Measurements from ENCODE around the gene KNDC1. TPM values are rescaled to one million over a fixed set of nuclear protein-coding genes. Genes with fewer than 3 reads are reported as not detected.

The KNDC1 gene
- total and polyA plus RNA-seq, 2 of the 13 experiments (the other 11 are each of a cell fraction or from before 2014, with no cell fraction given): 0.69 TPM; not detected in 1

DNA sequence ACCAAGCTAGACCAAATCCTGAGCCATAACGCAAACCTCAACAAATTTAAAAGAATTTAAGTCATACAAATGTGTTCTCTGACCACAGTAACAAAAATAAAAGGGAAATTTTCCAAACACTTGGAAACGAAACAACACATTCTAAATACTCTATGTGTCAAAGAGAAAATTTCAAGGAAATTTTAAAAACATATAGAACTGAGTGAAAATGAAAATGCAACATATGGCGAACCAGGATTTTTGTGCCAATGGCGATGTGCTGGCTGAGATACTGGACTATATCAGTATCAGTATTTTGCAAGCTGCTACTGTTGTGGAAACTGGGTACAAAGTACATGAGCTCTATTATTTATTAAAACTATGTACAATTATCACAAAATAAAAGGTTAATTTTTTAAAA lies 34.1 kb downstream of the KNDC1 start:
- DNase-seq (ENCODE audit: low spot score) (no peak), FAIRE-seq (no peak), ATAC-seq (no peak)
- Histone ChIP-seq H3K4me2 (ENCODE audit: low read depth, low read length) (no peak overlapping the region), H2AFZ (ENCODE audit: low read length) (no peak overlapping the region), H3K27ac (ENCODE audit: extremely low read length, insufficient read depth, low read length) (no peak overlapping the region), H3K9ac (ENCODE audit: insufficient read depth, low read depth, low read length) (no peak overlapping the region), H3K27me3 (ENCODE audit: control insufficient read depth in 1 of 2, insufficient read depth in 2 of 2, low read length in 2 of 2) (peaks cover 17 to 62% of the 10 kb centered on the region in 2 experiments; a peak in 4 of 5 replicates), H3K4me3 (replicated peaks in 1 of 3; ENCODE audit: insufficient read depth in 1 of 3, low read depth in 2 of 3, low read length in 3 of 3) (no peak overlapping the region), H3K4me1 (ENCODE audit: insufficient read depth, low read length) (no peaks in the 10 kb centered on the region), H3K79me2 (ENCODE audit: insufficient read depth, low read length) (no peaks in the 10 kb centered on the region), H4K20me1 (ENCODE audit: insufficient read depth, low read length) (no peaks in the 10 kb centered on the region), H3K9me3 (ENCODE audit: low read length) (no peaks in the 10 kb centered on the region), H3K36me3 (replicated peaks in 1 of 2; ENCODE audit: control insufficient read depth in 1 of 2, insufficient read depth in 2 of 2, low read length in 2 of 2) (no peaks in the 10 kb centered on the region)
- BruUV-seq (replicated peaks): no TSS peak
- intact Hi-C loops (cut with micrococcal nuclease; ENCODE audit: unreplicated experiment): no loop called here
- no peak for TF ChIP-seq GTF2F1 (IDR thresholded peaks at IDR 0.05; ENCODE audit: low read length)
- ChIA-PET CTCF (ENCODE audit: low intra/inter-chr PET ratio, low total read pairs) (no interaction called here), POLR2A (no interaction called here)
- in situ Hi-C loops (cut with HindIII; ENCODE audit: extremely low pct_ligation_motif_present, low pct_unique_long_range_greater_than_20kb): no loop called here
- 6% methylated on average over 4 of the region's 4 CpGs for whole genome bisulfite sequencing (ENCODE audit: low lambda C conversion rate)

DNA sequence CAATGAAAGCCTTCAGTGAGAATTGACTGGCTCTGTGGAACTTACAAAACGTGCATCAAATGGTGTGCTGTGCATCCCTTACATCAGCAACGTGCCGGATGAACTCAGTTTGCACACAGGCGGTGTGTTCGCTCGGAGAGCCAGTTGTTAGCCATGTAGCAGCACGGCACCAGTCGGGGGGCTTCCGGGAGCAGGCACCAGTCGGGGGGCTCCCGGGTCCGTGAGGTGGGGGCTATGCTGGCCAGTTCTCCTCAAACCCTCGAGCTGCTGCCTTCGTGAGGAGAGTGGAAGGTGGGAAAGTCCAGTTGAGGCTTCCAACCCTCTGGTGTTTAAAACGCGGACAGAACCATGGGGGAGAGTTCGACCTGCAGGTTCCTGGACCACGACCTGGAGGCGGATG lies 35.1 kb downstream of the KNDC1 start:
- Histone ChIP-seq H3K36me3 (replicated peaks in 1 of 2; ENCODE audit: control insufficient read depth in 1 of 2, insufficient read depth in 2 of 2, low read length in 2 of 2) (no peaks in the 10 kb centered on the region), H3K79me2 (ENCODE audit: insufficient read depth, low read length) (no peaks in the 10 kb centered on the region), H3K27ac (ENCODE audit: extremely low read length, insufficient read depth, low read length) (no peak overlapping the region), H3K27me3 (ENCODE audit: control insufficient read depth in 1 of 2, insufficient read depth in 2 of 2, low read length in 2 of 2) (peaks cover 20 to 64% of the 10 kb centered on the region in 2 experiments; a peak in 4 of 5 replicates), H4K20me1 (ENCODE audit: insufficient read depth, low read length) (no peaks in the 10 kb centered on the region), H3K9me3 (ENCODE audit: low read length) (no peaks in the 10 kb centered on the region), H3K9ac (ENCODE audit: insufficient read depth, low read depth, low read length) (no peak overlapping the region), H2AFZ (ENCODE audit: low read length) (no peak overlapping the region), H3K4me2 (ENCODE audit: low read depth, low read length) (no peak overlapping the region), H3K4me1 (ENCODE audit: insufficient read depth, low read length) (no peaks in the 10 kb centered on the region), H3K4me3 (replicated peaks in 1 of 3; ENCODE audit: insufficient read depth in 1 of 3, low read depth in 2 of 3, low read length in 3 of 3) (no peak overlapping the region)
- no TSS peak for BruUV-seq (replicated peaks)
- FAIRE-seq: no peak
- ATAC-seq: no peak
- CTCF ChIA-PET (ENCODE audit: low intra/inter-chr PET ratio, low total read pairs): no interaction called here
- intact Hi-C loops (cut with micrococcal nuclease; ENCODE audit: unreplicated experiment) (no loop called here), in situ Hi-C loops (cut with HindIII; ENCODE audit: extremely low pct_ligation_motif_present, low pct_unique_long_range_greater_than_20kb) (no loop called here)
- WGBS (ENCODE audit: low lambda C conversion rate): 38% methylated on average over 6 of the region's 19 CpGs
- no peak for DNase-seq (ENCODE audit: low spot score)
- POLR2A ChIA-PET: no interaction called here
- no peak for TF ChIP-seq SETDB1 (CRISPR knock-in tag; IDR thresholded peaks at IDR 0.05; ENCODE audit: borderline replicate concordance)
- no peak for TF ChIP-seq ZNF337 (CRISPR knock-in tag; IDR thresholded peaks at IDR 0.05; ENCODE audit: borderline replicate concordance, low read depth)
- TF ChIP-seq JUND (CRISPR knock-in tag; IDR thresholded peaks at IDR 0.05): no peak
- no peak for TF ChIP-seq RBM22 (optimal IDR thresholded peaks at IDR 0.05; ENCODE audit: low read length)
- TF ChIP-seq ZNF749 (CRISPR knock-in tag; IDR thresholded peaks at IDR 0.05; ENCODE audit: borderline replicate concordance): no peak
- no peak for TF ChIP-seq ZNF644 (CRISPR knock-in tag; IDR thresholded peaks at IDR 0.05; ENCODE audit: low read depth)
- TF ChIP-seq, protein P1, sequence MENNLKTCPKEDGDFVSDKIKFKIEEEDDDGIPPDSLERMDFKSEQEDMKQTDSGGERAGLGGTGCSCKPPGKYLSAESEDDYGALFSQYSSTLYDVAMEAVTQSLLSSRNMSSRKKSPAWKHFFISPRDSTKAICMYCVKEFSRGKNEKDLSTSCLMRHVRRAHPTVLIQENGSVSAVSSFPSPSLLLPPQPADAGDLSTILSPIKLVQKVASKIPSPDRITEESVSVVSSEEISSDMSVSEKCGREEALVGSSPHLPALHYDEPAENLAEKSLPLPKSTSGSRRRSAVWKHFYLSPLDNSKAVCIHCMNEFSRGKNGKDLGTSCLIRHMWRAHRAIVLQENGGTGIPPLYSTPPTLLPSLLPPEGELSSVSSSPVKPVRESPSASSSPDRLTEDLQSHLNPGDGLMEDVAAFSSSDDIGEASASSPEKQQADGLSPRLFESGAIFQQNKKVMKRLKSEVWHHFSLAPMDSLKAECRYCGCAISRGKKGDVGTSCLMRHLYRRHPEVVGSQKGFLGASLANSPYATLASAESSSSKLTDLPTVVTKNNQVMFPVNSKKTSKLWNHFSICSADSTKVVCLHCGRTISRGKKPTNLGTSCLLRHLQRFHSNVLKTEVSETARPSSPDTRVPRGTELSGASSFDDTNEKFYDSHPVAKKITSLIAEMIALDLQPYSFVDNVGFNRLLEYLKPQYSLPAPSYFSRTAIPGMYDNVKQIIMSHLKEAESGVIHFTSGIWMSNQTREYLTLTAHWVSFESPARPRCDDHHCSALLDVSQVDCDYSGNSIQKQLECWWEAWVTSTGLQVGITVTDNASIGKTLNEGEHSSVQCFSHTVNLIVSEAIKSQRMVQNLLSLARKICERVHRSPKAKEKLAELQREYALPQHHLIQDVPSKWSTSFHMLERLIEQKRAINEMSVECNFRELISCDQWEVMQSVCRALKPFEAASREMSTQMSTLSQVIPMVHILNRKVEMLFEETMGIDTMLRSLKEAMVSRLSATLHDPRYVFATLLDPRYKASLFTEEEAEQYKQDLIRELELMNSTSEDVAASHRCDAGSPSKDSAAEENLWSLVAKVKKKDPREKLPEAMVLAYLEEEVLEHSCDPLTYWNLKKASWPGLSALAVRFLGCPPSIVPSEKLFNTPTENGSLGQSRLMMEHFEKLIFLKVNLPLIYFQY (CRISPR knock-in tag; IDR thresholded peaks at IDR 0.05; ENCODE audit: borderline replicate concordance): no peak
- no peak for TF ChIP-seq BRCA1 (CRISPR knock-in tag; IDR thresholded peaks at IDR 0.05)
- TF ChIP-seq ATAD3A (CRISPR knock-in tag; IDR thresholded peaks at IDR 0.05): no peak
- no peak for TF ChIP-seq ZNF780A (CRISPR knock-in tag; IDR thresholded peaks at IDR 0.05)
- TF ChIP-seq ZNF816 (CRISPR knock-in tag; IDR thresholded peaks at IDR 0.05; ENCODE audit: borderline replicate concordance): no peak
- TF ChIP-seq ZBTB7B (CRISPR knock-in tag; IDR thresholded peaks at IDR 0.05): no peak
- TF ChIP-seq NCOR1 (IDR thresholded peaks at IDR 0.05; ENCODE audit: borderline replicate concordance, low read length): no peak
- TF ChIP-seq CCAR2 (optimal IDR thresholded peaks at IDR 0.05; ENCODE audit: low read depth, low read length): no peak
- TF ChIP-seq, protein P2, sequence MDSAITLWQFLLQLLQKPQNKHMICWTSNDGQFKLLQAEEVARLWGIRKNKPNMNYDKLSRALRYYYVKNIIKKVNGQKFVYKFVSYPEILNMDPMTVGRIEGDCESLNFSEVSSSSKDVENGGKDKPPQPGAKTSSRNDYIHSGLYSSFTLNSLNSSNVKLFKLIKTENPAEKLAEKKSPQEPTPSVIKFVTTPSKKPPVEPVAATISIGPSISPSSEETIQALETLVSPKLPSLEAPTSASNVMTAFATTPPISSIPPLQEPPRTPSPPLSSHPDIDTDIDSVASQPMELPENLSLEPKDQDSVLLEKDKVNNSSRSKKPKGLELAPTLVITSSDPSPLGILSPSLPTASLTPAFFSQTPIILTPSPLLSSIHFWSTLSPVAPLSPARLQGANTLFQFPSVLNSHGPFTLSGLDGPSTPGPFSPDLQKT (CRISPR knock-in tag; IDR thresholded peaks at IDR 0.05; ENCODE audit: borderline replicate concordance): no peak

Measured in HepG2 (cell line).